ENCODE results near the gene POLRMT.
A peak's percentile ranks its signal among the peaks of the same experiment; 100 is the strongest.

POLRMT gene

DNA sequence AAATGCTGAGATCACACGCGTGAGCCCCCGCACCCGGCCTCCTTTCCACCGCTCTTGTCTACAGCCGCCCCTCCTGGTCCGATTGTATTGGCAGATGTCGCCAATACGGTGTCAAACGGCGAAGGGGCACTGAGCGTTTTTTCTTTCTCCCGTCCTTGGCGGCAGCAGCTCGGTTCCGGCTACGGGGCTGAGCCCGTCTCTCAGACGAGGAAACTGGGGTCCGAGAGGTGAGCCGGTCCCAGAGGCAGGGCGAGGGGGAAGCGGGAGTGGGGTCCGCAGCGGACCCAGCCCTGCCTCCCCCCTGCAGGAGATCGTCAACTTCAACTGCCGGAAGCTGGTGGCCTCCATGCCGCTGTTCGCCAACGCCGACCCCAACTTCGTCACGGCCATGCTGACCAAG, 20.4 kb downstream of the POLRMT start:
- H3K4me3 ChIP-seq (replicated peaks; ENCODE audit: low read depth, low read length) = no peak overlapping the region
- TF ChIP-seq, protein P1, sequence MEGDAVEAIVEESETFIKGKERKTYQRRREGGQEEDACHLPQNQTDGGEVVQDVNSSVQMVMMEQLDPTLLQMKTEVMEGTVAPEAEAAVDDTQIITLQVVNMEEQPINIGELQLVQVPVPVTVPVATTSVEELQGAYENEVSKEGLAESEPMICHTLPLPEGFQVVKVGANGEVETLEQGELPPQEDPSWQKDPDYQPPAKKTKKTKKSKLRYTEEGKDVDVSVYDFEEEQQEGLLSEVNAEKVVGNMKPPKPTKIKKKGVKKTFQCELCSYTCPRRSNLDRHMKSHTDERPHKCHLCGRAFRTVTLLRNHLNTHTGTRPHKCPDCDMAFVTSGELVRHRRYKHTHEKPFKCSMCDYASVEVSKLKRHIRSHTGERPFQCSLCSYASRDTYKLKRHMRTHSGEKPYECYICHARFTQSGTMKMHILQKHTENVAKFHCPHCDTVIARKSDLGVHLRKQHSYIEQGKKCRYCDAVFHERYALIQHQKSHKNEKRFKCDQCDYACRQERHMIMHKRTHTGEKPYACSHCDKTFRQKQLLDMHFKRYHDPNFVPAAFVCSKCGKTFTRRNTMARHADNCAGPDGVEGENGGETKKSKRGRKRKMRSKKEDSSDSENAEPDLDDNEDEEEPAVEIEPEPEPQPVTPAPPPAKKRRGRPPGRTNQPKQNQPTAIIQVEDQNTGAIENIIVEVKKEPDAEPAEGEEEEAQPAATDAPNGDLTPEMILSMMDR (IDR thresholded peaks at IDR 0.05; ENCODE audit: low read length, missing control alignments) = no peak
- no peak for DNase-seq (ENCODE audit: low read depth)

DNA sequence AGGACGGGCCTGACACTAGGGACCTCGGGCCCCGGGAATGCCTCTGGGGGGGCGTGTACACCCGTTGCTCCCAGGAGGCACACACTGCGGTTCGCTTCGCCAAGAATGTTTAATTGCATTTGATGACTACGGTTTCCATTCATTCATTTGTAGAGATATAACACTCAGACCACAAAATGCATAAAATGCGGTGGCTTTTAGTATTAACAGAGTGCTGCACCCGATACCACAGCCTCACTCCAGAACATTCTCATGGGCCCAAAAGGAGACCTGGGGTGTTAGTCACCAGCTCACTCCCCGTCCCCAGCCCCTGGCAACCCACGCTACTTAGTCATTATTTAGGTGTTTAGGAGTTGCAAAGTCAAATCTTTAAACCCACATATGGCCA, 21.9 kb downstream of the POLRMT start:
- no peak overlapping the region for H3K4me3 ChIP-seq (replicated peaks; ENCODE audit: low read depth, low read length)
- TF ChIP-seq, protein P1 (IDR thresholded peaks at IDR 0.05; ENCODE audit: low read length, missing control alignments) = no peak
- peak; percentile 63 for DNase-seq (ENCODE audit: low read depth)

DNA sequence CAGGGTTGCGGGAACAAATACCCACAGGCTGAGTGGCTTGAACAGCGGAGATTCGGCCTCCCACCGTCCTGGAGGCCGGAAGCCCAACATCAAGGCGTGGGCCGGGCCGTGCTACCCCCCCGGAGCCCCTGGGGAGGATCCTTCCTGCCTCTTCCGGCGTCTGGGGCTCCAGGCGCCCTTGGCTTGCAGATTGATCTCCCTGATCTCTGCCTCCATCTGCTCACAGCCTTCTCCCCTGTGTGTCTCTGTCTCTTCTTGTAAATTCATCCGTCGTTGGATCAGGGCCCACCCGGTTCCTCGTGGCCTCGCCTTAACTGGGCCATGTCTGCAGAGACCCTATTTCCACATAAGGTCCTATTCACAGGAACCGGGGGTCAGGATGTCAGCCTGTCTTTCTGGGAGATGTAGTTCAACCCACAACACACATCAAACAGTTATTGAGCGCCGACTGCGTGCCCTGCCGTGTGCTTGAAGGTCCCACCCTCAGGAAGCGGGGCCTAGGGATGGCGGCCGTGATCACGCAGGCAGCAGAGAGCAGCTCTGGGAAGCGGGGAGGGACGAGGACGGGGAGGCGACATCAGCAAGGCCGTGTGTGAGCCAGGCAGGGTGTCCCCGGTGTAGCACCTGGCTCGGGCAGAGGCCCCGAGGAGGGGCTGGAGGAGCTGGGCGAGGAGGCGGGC, 22.4 kb downstream of the POLRMT start:
- no peak overlapping the region for H3K4me3 ChIP-seq (replicated peaks; ENCODE audit: low read depth, low read length)
- peak; percentile 71 for DNase-seq (ENCODE audit: low read depth)
- TF ChIP-seq, protein P1 (IDR thresholded peaks at IDR 0.05; ENCODE audit: low read length, missing control alignments) = no peak

- TF ChIP-seq, protein P1 (IDR thresholded peaks at IDR 0.05; ENCODE audit: low read length, missing control alignments) = no peak
- no peak for DNase-seq (ENCODE audit: low read depth)
- no peak overlapping the region for H3K4me3 ChIP-seq (replicated peaks; ENCODE audit: low read depth, low read length)
Observed at GRCh38 chr19:610071-610800, 23.1 kb downstream of the POLRMT start.

DNA sequence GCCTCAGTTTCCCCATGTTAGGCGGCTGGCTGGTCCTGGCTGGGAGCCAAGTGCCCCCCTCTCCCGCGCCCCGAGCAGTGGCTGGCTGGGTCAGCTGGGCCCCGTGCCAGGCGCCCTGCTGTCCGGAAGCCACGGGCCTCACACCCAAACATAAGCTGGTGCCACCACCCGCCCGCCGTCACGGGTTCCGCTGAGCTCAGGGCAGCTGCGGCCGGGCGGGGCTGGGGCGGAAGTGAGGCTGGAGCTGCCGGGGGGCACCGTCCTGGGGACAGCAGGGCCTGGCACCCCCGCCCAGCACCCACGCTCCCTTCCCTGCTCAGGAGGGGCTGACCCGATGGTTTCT, 24.4 kb downstream of the POLRMT start:
- no peak overlapping the region for H3K4me3 ChIP-seq (replicated peaks; ENCODE audit: low read depth, low read length)
- DNase-seq (ENCODE audit: low read depth) = no peak
- TF ChIP-seq, protein P1 (IDR thresholded peaks at IDR 0.05; ENCODE audit: low read length, missing control alignments) = no peak

DNA sequence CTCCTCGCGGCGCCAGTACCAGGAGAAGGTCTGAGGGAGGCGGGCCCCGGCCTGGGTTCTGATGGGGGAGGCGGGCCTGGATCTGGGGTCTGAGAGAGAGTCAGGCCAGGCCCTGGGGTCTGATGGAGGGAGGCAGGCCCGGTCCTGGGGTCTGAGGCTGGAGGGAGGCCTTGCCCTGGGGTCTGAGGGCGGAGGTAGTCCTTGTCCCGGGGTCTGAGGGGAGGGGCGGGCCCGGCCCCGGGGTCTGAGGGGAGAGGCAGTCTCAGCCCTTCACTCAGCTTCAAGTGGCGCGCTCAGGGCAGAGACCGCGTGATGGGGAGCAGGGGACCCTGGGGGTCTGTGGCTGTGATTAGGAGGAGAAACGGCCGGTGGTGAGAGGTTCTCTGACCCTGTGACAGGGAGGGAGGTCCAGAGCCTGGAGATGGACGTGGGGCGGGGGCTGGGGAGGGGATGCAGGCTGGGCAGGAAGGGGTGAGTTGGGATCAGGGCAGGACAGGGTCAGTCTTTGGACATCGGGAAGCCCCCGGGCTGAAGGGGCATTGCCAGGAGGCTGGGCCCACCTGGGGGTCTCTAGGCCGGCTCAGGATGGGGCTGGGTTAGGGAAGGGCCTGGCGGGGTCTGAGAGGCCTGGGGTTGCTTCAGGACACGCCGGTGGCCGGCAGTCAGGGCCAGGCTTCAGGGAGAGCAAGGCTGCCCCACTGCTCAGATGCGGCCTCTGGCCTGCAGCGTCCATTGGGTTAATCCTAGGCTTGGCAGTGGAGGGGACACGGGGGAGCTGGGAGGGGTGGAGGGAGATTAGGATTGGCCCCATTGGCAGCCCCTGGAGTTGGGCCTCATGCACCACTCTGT, 25.0 kb downstream of the POLRMT start:
- DNase-seq (ENCODE audit: low read depth) = no peak
- no peak overlapping the region for H3K4me3 ChIP-seq (replicated peaks; ENCODE audit: low read depth, low read length)
- TF ChIP-seq, protein P1 (IDR thresholded peaks at IDR 0.05; ENCODE audit: low read length, missing control alignments) = no peak
